ENCODE data around the gene COLGALT1. TPM values are rescaled to one million over a fixed set of nuclear protein-coding genes. Genes with fewer than 3 reads are reported as not detected.

The COLGALT1 gene
- total and polyA plus RNA-seq, 2 of the 8 experiments (the other 6 are each of a cell fraction or from before 2014, with no cell fraction given) = 44.7 to 58.1 TPM

DNA sequence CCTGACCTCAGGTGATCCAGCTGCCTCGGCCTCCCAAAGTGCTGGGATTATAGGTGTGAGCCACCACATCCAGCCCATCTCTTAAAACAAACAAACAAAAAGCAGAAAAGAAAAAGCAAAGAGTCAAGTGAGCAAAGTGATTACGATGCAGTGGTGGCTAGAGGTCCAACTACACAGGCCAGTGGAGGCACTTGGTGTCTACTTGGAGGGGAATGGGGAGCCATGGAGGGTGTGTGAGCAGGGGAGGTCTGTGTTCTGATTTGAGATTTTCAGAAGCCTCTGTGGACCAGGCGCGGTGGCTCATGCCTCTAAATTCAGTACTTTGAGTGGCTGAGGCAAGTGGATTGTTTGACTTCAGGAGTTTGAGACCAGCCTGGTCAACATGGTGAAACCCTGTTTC, 6.6 kb downstream of the COLGALT1 start (continued):
- TF ChIP-seq CHD7 (IDR thresholded peaks at IDR 0.05; ENCODE audit: insufficient replicate concordance, low read length) (no peak), CHD2 (IDR thresholded peaks at IDR 0.05; ENCODE audit: low read length) (no peak), BACH1 (IDR thresholded peaks at IDR 0.05; ENCODE audit: low read length) (no peak), KDM5A (IDR thresholded peaks at IDR 0.05; ENCODE audit: low read length) (no peak), BCL11A (IDR thresholded peaks at IDR 0.05; ENCODE audit: low read depth in 2 of 2, low read length in 2 of 2) (no peak)
